Measurements from ENCODE around the gene TBXAS1. TPM values are rescaled to one million over a fixed set of nuclear protein-coding genes. Genes with fewer than 3 reads are reported as not detected.

Gene TBXAS1
- total RNA-seq, 2 donors from 2014 or later = 3.6 to 10.6 TPM

GRCh38 chr7:140060788-140061606, 231.9 kb downstream of the TBXAS1 start:
- ATAC-seq = peak; percentile 4
- 43 to 51% methylated on average over 11 of the region's 11 CpGs for WGBS, 2 donors
- Histone ChIP-seq H3K27ac (peak overlapping the region; percentile 68 to 95 (median 88)), H3K9me3 (no peaks in the 10 kb centered on the region), H3K4me1 (peaks cover 41% of the 10 kb centered on the region), H3K36me3 (replicated peaks in 1 of 2; ENCODE audit: insufficient read depth in 1 of 2, low read depth in 2 of 2) (no peaks in the 10 kb centered on the region), H3K27me3 (no peaks in the 10 kb centered on the region), H3K4me3 (no peak overlapping the region)
- intact Hi-C loops (cut with DNase I) = no loop called here
- DNase-seq = peak; percentile 67 to 80 (median 72)
- TF ChIP-seq POLR2A (IDR thresholded peaks at IDR 0.05) = no peak
- TF ChIP-seq CTCF (IDR thresholded peaks at IDR 0.05) = no peak

- intact Hi-C loops (cut with DNase I) = no loop called here
- ATAC-seq (no peak), DNase-seq (no peak)
- no peak for TF ChIP-seq CTCF (IDR thresholded peaks at IDR 0.05)
- TF ChIP-seq POLR2A (IDR thresholded peaks at IDR 0.05) = no peak
- no peaks in the 10 kb centered on the region for H3K27me3 ChIP-seq
- H3K36me3 ChIP-seq (replicated peaks in 1 of 2; ENCODE audit: insufficient read depth in 1 of 2, low read depth in 2 of 2) = no peaks in the 10 kb centered on the region
- H3K27ac ChIP-seq = peak overlapping the region; percentile 68 to 95 (median 88)
- peaks cover 41% of the 10 kb centered on the region for H3K4me1 ChIP-seq
- WGBS, 2 donors = 94 to 97% methylated on average over 2 of the region's 2 CpGs
- H3K4me3 ChIP-seq = no peak overlapping the region
- H3K9me3 ChIP-seq = no peaks in the 10 kb centered on the region
These were observed 232.5 kb downstream of the TBXAS1 start for GRCh38 chr7:140061607-140061930.

- peak overlapping the region; percentile 68 to 95 (median 88) for H3K27ac ChIP-seq
- peaks cover 41% of the 10 kb centered on the region for H3K4me1 ChIP-seq
- TF ChIP-seq CTCF (IDR thresholded peaks at IDR 0.05) (no peak), POLR2A (IDR thresholded peaks at IDR 0.05) (no peak)
- ATAC-seq (peak; percentile 28), DNase-seq (peak; percentile 31 to 47 (median 40))
- H3K27me3 ChIP-seq = no peaks in the 10 kb centered on the region
- 0 to 2% methylated on average over 9 to 32 of the region's 32 CpGs for WGBS, 2 donors
- no peaks in the 10 kb centered on the region for H3K9me3 ChIP-seq
- H3K36me3 ChIP-seq (replicated peaks in 1 of 2; ENCODE audit: insufficient read depth in 1 of 2, low read depth in 2 of 2) = no peaks in the 10 kb centered on the region
- intact Hi-C loops (cut with DNase I) = no loop called here
- peak overlapping the region; percentile 15 to 34 for H3K4me3 ChIP-seq
These were observed 233.1 kb downstream of the TBXAS1 start for GRCh38 chr7:140062118-140062527.

GRCh38 chr7:140062528-140063299, 233.7 kb downstream of the TBXAS1 start, which contains the start of gene PARP12:
Gene PARP12 (minus strand): TSS chr7:140062951. CDS start chr7:140062847, 104 bp downstream.
- whole genome bisulfite sequencing, 2 donors = 1% methylated on average over 101 of the region's 106 CpGs; no CpG with 5 or more reads in 1 of the 2 donors
- intact Hi-C loops (cut with DNase I) = no loop called here

More at GRCh38 chr7:140062528-140063299, 233.7 kb downstream of the TBXAS1 start, which contains the start of gene PARP12:
- Histone ChIP-seq H3K4me3 (peak within 1 kb of the TSS; percentile 26 to 34), H3K27me3 (no peaks in the 10 kb centered on the region), H3K27ac (peak within 1 kb of the TSS; percentile 68 to 95 (median 88)), H3K4me1 (peaks cover 41% of the 10 kb centered on the region), H3K9me3 (no peaks in the 10 kb centered on the region), H3K36me3 (replicated peaks in 1 of 2; ENCODE audit: insufficient read depth in 1 of 2, low read depth in 2 of 2) (no peaks in the 10 kb centered on the region)
- peak; percentile 67 to 82 (median 77) for TF ChIP-seq POLR2A (IDR thresholded peaks at IDR 0.05)
- TF ChIP-seq CTCF (IDR thresholded peaks at IDR 0.05) = no peak
- ATAC-seq = peak; percentile 83
- DNase-seq = peak; percentile 84 to 93 (median 91)
